Ecto neural progenitor cell (in vitro differentiated cells): Measurements from ENCODE around the gene LRCH4.

Source experiments
- DNase-seq: peaks from one replicate; pipeline ENCODE4 v3.0.0-alpha.2; 2018; ENCODE audit warnings: low spot score

Gene LRCH4, protein sequence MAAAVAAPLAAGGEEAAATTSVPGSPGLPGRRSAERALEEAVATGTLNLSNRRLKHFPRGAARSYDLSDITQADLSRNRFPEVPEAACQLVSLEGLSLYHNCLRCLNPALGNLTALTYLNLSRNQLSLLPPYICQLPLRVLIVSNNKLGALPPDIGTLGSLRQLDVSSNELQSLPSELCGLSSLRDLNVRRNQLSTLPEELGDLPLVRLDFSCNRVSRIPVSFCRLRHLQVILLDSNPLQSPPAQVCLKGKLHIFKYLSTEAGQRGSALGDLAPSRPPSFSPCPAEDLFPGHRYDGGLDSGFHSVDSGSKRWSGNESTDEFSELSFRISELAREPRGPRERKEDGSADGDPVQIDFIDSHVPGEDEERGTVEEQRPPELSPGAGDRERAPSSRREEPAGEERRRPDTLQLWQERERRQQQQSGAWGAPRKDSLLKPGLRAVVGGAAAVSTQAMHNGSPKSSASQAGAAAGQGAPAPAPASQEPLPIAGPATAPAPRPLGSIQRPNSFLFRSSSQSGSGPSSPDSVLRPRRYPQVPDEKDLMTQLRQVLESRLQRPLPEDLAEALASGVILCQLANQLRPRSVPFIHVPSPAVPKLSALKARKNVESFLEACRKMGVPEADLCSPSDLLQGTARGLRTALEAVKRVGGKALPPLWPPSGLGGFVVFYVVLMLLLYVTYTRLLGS

GRCh38 chr7:100585511-100586265 is at the start of gene LRCH4:
LRCH4 (minus strand) TSS chr7:100586129; CDS start chr7:100586100, 29 bp downstream.
- no peak for DNase-seq

GRCh38 chr7:100632951-100633717 is 47.2 kb upstream of the LRCH4 start:
- peak; percentile 73 for DNase-seq

- DNase-seq, result no peak
These were observed 44.1 kb upstream of the LRCH4 start for GRCh38 chr7:100630066-100630465.

DNA sequence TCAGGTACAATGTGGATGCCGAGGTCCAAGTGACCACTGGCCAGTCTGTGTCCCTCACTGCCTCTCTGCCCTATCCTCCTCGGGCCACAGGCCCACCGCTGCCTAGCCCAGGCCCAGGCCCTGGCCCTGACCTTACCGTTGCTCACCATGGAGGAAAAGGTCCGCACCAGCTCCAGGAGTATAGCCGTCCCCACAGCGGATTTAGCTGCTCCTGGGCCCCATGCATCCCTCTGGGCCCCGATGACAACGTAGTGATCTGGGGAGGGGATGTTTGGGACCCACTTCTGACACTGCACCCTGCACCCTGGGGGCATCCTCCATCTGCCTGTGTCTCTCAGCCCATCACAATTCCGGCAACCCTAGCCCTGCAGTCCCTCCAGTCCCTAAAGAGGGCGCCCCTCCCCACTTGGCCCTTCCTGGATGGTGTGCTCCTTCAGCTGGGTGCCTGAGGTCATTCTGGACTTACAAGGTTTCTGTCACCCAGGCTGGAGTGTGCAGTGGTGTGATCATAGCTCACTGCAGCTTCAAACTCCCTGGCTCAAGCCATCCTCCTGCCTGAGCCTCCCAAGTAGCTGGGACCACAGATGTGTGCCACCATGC is 43.3 kb upstream of the LRCH4 start:
- DNase-seq, result peak; percentile 80

- no peak for DNase-seq
These were observed 41.3 kb upstream of the LRCH4 start for GRCh38 chr7:100627238-100627549.

DNA sequence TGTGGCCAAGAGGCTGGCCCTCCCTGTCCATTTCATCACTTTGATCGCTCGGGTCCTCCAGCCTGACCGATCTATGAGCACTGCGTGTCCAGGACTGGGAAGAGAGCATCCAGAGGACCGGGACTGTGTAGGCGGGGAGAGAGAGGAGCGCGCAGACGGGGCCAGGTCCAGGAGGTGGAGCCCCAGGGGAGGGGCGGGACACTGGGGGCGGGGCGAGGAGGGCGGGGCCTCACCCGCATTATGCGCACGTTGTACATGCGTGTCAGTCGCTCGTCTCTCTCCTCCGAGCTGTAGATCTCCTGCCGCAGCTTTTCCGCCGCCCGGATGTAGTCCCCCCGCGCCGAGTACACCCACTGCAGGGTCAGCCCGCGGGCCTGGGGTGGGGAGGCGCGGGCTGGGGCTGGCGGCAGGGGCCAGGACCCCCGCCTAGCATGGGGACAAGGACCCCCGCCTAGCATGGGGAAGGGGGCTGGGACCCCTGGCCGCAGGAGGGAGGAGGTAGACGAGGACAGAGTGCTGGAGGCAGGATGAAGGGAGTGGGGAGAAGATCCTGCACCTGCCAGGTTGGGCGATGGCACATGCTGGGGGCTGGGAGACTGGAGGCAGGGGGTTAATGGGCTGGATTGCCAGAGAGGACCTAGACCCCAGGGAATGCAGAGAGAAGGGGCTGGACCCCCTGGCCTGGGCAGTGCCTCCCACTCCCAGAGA is 40.8 kb upstream of the LRCH4 start:
- peak; percentile 90 for DNase-seq

DNA sequence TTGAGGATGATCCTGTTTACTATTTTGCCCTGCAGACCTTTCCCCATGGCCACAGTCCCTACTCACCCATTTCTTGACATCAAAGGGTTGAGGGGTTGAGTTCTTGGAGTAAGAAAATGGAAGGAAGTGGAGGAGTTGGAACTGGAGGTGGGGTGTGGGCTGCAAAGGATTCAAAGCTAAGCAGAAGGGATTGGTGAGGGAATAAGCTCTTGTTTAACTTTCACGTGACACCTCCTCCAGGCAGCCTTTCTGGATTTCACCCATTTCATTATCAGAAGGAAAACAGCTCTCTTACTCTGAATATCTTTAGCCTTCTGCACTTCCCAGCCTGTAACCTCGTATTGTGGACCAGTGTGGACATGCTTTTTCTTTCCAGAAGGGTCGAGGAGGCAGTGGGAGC is 40.1 kb upstream of the LRCH4 start:
- DNase-seq, result no peak

- DNase-seq, result no peak
These were observed 38.3 kb upstream of the LRCH4 start for GRCh38 chr7:100623951-100624824.

GRCh38 chr7:100621554-100621953 is 35.6 kb upstream of the LRCH4 start:
- no peak for DNase-seq

- no peak for DNase-seq
These were observed 34.9 kb upstream of the LRCH4 start for GRCh38 chr7:100620804-100621203.

DNA sequence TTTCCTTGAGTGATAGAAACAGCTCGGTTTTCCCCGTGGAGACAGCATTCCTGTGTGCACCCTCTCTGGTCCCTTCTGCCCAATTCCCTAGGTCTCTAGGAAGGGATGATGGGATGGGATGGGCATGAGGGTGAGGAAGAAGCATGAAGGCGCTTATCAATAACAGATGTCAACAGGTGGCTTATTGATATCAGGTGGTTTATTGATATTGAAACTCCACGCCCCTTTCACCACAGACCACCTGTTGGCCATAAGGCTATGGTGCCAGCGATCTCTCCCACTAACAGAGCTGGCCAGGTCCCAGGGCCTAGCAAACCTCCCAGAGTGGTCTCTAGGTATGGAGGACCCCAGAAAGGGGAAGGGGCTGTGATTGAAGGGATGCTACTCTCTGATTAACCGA is 34.3 kb upstream of the LRCH4 start:
- DNase-seq, result no peak

DNA sequence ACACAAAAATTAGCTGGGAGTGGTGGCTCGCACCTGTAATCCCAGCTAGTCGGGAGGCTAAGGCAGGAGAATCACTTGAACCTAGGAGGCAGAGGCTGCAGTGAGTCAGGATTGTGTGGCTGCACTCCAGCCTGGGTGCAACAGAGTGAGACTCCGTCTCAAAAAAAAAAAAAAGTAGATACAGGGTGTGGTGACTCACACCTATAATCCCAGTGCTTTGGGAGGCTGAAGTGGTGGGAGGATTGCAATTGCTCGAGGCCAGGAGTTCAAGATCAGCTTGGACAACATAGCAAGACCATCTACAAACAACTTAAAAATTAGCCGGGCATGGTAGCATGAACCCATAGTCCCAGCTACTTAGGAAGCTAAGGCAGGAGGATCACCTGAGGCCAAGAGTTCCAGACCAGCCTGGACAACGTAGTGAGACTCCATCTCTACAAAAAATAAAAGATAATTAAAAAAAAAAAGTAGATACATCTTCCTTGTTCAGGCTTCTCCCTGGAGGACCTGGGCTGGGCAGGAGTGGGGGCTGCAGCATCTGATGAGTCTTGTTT is 28.5 kb upstream of the LRCH4 start:
- DNase-seq, result no peak

- DNase-seq, result no peak
These were observed 27.7 kb upstream of the LRCH4 start for GRCh38 chr7:100613412-100614175.

GRCh38 chr7:100612730-100613390 is 26.9 kb upstream of the LRCH4 start:
- DNase-seq, result no peak

GRCh38 chr7:100611983-100612729 is 26.2 kb upstream of the LRCH4 start, which contains the start of gene MOSPD3:
MOSPD3 (plus strand) TSS chr7:100612540; CDS start chr7:100612792, 252 bp downstream.
- DNase-seq, result peak; percentile 98

DNA sequence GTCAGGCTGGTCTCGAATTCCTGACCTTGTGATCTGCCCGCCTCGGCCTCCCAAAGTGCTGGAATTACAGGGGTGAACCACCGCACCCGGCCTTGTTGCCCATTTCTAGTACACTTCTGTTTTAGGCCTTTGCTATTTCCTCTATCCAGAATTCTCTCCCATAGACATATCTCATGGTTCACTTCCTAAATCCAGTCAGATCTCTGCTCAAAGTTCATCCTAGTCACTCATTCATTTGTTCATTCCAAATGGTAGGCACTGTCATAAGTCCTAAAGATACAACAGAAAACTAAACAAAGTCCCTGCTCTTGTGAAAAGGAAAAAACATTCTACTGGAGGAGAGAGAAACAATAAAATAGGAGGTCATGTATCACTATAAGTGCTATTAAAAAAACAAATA is 24.0 kb upstream of the LRCH4 start:
- no peak for DNase-seq

- DNase-seq, result no peak
These were observed 21.2 kb upstream of the LRCH4 start for GRCh38 chr7:100607111-100607510.

DNA sequence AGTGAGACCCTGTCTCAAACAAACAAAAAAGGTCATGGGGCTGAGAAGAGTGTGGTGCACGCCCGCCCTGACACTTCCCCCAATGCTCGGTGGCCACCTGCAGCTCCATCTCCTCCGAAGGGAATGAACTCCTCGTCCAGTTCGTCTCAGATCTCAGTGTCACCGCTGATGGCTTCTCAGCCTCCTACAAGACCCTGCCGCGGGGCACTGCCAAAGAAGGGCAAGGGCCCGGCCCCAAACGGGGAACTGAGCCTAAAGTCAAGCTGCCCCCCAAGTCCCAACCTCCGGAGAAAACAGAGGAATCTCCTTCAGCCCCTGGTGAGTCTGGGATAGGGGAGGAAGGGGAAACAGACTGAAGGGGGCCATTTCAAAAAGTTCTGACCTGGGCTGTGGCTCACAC is 20.4 kb upstream of the LRCH4 start:
- DNase-seq, result no peak
